Transverse colon (tissue), 4 donors: ENCODE results near the gene GPR61. TPM values are rescaled to one million over a fixed set of nuclear protein-coding genes. Genes with fewer than 3 reads are reported as not detected.

Experiments
- DNase-seq: peaks from one replicate; pipeline ENCODE4 v3.0.0-alpha.2; 2019
- H3K27ac ChIP-seq, 4 donors: fragments of 200-600 bp; sonication (generic); 2 replicates each; pipeline ENCODE4 v1.5.1; 2016 to 2018; ENCODE audit warnings: inconsistent platforms in 4 of 4
- H3K27me3 ChIP-seq: fragments of 200-600 bp; sonication (generic); 2 replicates; pipeline ENCODE4 v1.5.1; 2017; ENCODE audit warnings: inconsistent platforms
- H3K36me3 ChIP-seq, 4 donors: fragments of 200-600 bp; sonication (generic); 2 replicates each; pipeline ENCODE4 v1.5.1; 2017 to 2019; ENCODE audit warnings: inconsistent platforms in 4 of 4
- H3K4me1 ChIP-seq, 4 donors: fragments of 200-600 bp; sonication (generic); 2 replicates each; pipeline ENCODE4 v1.5.1; 2017 to 2020; ENCODE audit warnings: inconsistent platforms in 4 of 4
- H3K4me3 ChIP-seq, 4 donors: fragments of 200-600 bp; sonication (generic); 1 replicate in 1 of 4; 2 replicates in 3 of 4; pipeline versions ENCODE4 v1.5.1 to v1.6.1; 2017 to 2019; ENCODE audit warnings: inconsistent platforms in 4 of 4
- H3K9me3 ChIP-seq, 2 donors: fragments of 200-600 bp; sonication (generic); 2 replicates each; pipeline ENCODE4 v1.5.1; 2017 to 2019; ENCODE audit warnings: inconsistent platforms in 2 of 2
- EP300 ChIP-seq: sonication (generic); formaldehyde crosslinking; IDR thresholded peaks from one replicate; pipeline ENCODE4 v1.6.1; 2017; ENCODE audit warnings: antibody characterized with exemption, low read depth
- POLR2A ChIP-seq: fragments of 450-650 bp; IDR thresholded peaks from one replicate; pipeline ENCODE4 v1.6.1; 2016; ENCODE audit warnings: antibody characterized with exemption, mild to moderate bottlenecking, moderate library complexity
- POLR2AphosphoS5 ChIP-seq, 3 donors: sonication (generic); formaldehyde crosslinking; IDR thresholded peaks; one replicate each; pipeline ENCODE4 v1.6.1; 2016; ENCODE audit warnings: antibody characterized with exemption in 3 of 3
- WGBS, 2 donors: methylation state at CpG; one replicate each; pipeline ENCODE4 v1.1.5; 2018; ENCODE audit warnings: low coverage in 1 of 2; 5-methylcytosine and 5-hydroxymethylcytosine counted together
- in situ Hi-C, 4 donors: fragments of 200-750 bp; cut with MboI; loops; one replicate each; pipeline versions ENCODE4 v1.15.0 to v1.15.1; 2017; ENCODE audit warnings: low sequenced_read_pairs in 3 of 4, low pct_ligation_motif_present in 1 of 4, low pct_unique_long_range_greater_than_20kb in 1 of 4
- intact Hi-C: fragments of 100-400 bp; cut with DNase I; formaldehyde crosslinking; loops from one replicate; pipeline ENCODE4 v1.15.1; 2023; ENCODE audit warnings: low total_unique reads
- total RNA-seq, 4 donors: library from RNA; depleted of rRNA; stranded (reverse); fragments of >200 nt; gene quantifications; one replicate each; pipeline ENCODE4 v1.1.0, GENCODE V29; 2016
- TF ChIP-seq, protein P1 (sequence below), 5 experiments: fragments of 200-600 bp in 3 of 5; fragments of 450-650 bp in 2 of 5; sonication (generic) in 3 of 5; IDR thresholded peaks; 1 replicate in 2 of 5; 2 replicates in 3 of 5; pipeline ENCODE4 v1.5.1; 2016 to 2017; ENCODE audit warnings: antibody characterized with exemption in 5 of 5, inconsistent platforms in 3 of 5, mild to moderate bottlenecking in 2 of 5, moderate library complexity in 1 of 5

Gene GPR61
- total RNA-seq, 4 donors from 2014 or later: not detected

DNA sequence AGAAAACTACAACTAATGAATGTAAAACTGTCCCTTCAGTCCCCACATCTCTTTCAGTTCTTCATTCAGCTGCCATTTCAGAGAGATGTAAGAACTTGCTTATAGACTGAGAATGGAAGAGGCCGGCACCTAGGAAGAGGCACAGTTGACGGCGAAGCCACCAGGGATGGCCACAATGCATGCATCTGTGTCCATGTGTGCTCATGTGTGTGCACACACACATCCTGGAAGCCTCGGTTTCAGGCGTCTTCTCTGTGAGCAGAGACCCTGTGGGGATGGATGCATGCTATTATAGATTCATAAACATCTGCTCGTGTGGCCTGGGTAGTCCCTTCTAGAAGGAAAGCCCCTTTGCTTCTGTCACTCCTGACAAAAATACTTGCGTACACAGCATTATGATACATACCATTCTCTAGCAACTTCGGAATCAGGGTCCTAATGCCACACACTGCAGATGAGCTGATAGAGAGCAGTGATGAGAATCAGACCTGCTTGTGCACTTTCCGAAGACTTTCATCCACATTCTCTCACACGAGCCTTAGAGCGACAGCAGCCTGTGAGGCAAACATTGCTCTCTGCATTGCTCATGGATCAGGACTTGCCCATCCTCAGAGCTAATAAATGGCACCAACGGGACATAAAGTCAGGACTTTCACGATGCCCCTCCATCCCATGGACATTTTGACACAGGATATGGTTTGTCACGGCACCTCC, 12.4 kb upstream of the GPR61 start:
- no peaks in the 10 kb centered on the region for H3K36me3 ChIP-seq
- WGBS, 2 donors: 70 to 81% methylated on average over 3 to 14 of the region's 14 CpGs
- DNase-seq: no peak
- peaks cover 0 to 7% (median 1%) of the 10 kb centered on the region in 4 donors for H3K4me1 ChIP-seq
- no peaks in the 10 kb centered on the region for H3K27me3 ChIP-seq
- H3K9me3 ChIP-seq: no peaks in the 10 kb centered on the region
- intact Hi-C loops: no loop called here
- in situ Hi-C loops: loop anchor here in 1 of 4 donors (25.0 kb wide), 1 partner anchor 460 kb away; the partner anchor contains the start of gene AHCYL1
- H3K27ac ChIP-seq: no peak overlapping the region
- no peak for TF ChIP-seq POLR2A
- TF ChIP-seq, protein P1, sequence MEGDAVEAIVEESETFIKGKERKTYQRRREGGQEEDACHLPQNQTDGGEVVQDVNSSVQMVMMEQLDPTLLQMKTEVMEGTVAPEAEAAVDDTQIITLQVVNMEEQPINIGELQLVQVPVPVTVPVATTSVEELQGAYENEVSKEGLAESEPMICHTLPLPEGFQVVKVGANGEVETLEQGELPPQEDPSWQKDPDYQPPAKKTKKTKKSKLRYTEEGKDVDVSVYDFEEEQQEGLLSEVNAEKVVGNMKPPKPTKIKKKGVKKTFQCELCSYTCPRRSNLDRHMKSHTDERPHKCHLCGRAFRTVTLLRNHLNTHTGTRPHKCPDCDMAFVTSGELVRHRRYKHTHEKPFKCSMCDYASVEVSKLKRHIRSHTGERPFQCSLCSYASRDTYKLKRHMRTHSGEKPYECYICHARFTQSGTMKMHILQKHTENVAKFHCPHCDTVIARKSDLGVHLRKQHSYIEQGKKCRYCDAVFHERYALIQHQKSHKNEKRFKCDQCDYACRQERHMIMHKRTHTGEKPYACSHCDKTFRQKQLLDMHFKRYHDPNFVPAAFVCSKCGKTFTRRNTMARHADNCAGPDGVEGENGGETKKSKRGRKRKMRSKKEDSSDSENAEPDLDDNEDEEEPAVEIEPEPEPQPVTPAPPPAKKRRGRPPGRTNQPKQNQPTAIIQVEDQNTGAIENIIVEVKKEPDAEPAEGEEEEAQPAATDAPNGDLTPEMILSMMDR (IDR thresholded peaks at IDR 0.05): no peak
- no peak for TF ChIP-seq EP300
- no peak for TF ChIP-seq POLR2AphosphoS5 (IDR thresholded peaks at IDR 0.05)
- H3K4me3 ChIP-seq: no peak overlapping the region

DNA sequence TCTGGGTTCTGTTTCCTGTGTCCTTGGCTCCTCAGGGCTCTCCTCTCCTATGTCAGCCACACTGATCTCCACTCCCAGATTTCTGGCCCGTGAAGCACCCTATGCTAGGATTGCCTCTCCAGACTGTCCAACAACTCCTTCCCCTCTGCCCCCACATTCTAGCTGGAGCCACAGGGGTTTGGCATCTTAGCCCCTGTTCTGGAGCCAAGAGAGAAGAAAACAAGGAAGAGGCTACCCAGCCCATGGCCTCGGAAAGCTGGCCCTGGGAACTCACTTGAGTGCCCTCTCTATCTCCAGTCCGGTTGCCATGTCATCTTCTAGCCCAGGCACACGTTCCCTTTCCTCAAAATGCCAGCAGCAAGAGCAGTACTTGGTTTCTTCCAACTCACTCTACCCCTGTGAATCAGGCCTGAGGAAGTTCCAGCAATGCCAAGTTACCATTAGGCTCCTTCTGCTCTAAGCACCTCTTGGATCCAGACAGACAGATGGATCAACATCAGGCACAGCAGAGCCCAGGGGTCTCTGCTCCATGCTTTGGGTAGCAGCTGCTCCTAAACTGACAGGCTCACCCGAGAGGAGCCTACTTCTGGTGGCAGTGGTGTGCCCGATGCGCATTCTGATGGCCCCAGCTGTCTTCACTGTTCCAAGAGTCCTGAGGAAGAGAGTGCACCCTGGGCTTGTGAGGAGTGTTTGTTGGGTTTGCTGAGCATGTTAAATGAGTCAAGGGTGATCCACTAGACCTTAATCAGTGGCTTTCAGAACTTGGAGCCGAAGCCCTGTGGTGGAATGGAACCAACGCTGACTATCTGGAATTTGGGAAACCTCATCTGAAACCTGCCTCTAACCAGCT, 11.6 kb upstream of the GPR61 start:
- no peak overlapping the region for H3K4me3 ChIP-seq
- TF ChIP-seq, protein P1 (IDR thresholded peaks at IDR 0.05): no peak
- TF ChIP-seq EP300 (no peak), POLR2A (no peak), POLR2AphosphoS5 (IDR thresholded peaks at IDR 0.05) (no peak)
- no peaks in the 10 kb centered on the region for H3K36me3 ChIP-seq
- no peak for DNase-seq
- WGBS, 2 donors: 85% methylated on average over 9 of the region's 9 CpGs; no CpG with 5 or more reads in 1 of the 2 donors
- in situ Hi-C loops (loop anchor here in 1 of 4 donors (25.0 kb wide), 1 partner anchor 459 kb away; the partner anchor contains the start of gene AHCYL1), intact Hi-C loops (no loop called here)
- no peak overlapping the region for H3K27ac ChIP-seq
- H3K27me3 ChIP-seq: no peaks in the 10 kb centered on the region
- H3K4me1 ChIP-seq: peaks cover 4 to 15% (median 7%) of the 10 kb centered on the region in 4 donors
- H3K9me3 ChIP-seq: no peaks in the 10 kb centered on the region

DNA sequence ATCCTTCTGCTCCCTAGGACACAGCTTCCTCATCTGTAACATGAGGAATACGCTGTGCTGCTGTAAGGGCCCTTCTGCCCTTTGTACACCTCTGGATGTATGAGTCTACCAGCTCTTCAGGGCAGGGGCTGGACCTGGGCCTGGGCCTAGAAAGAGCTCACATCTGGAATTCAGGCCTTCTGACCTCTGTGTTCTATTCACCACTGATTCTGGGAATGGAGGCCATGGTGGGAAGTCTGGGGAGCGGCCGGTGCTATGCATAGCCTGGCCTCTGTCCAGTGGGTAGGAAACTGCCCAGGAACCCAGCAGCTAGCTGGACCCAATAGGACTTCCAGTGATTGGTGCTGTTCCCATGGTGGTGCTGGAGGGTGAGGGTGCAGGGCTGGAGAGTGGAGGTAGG, 11.0 kb upstream of the GPR61 start:
- intact Hi-C loops: no loop called here

More for the DNA sequence above, 11.0 kb upstream of the GPR61 start:
- no peak for DNase-seq
- no peak overlapping the region for H3K4me3 ChIP-seq
- TF ChIP-seq POLR2A (no peak), POLR2AphosphoS5 (IDR thresholded peaks at IDR 0.05) (no peak), EP300 (no peak)
- TF ChIP-seq, protein P1 (IDR thresholded peaks at IDR 0.05): no peak
- H3K9me3 ChIP-seq: no peaks in the 10 kb centered on the region
- in situ Hi-C loops: loop anchor here in 1 of 4 donors (25.0 kb wide), 1 partner anchor 459 kb away; the partner anchor contains the start of gene AHCYL1
- no peaks in the 10 kb centered on the region for H3K36me3 ChIP-seq
- no peak overlapping the region for H3K27ac ChIP-seq
- peaks cover 4 to 15% (median 7%) of the 10 kb centered on the region in 4 donors for H3K4me1 ChIP-seq
- no peaks in the 10 kb centered on the region for H3K27me3 ChIP-seq
- WGBS, 2 donors: 94% methylated on average over 3 of the region's 3 CpGs; no CpG with 5 or more reads in 1 of the 2 donors
